ENCODE data around the gene RXRG.

RXRG gene

GRCh38 chr1:165369255-165369848, 75.6 kb downstream of the RXRG start:
- DNase-seq = peak; percentile 44

DNA sequence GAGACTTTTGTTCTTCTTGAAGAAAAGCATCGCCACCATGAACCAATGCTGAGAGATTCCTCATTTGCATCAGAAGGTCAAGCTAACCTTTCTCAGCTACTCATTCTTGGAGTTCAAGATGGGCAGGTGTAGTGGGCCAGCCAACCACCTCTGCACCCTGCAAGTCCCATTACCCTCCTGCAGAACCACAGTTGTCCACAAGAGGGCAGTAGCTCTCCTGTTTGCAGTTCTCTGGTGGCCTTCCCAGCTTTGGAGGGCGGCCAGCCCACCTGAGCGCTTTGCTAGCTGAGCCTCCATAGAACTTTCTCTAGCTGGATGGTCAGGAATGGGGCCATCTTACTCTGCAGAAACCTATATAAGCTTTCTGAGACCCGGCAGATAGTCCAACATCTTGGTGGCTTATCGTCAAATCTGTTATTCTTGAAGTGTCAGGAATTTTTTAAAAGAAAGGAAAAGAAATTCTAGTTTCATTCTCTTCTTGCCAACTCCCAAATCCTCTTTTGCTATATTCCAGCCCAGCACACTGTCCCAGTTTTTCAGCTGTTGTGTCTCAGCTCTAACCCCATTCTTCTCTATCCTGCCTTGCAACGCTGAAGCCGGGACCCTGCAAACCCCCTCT, 77.4 kb downstream of the RXRG start:
- DNase-seq = peak; percentile 63

DNA sequence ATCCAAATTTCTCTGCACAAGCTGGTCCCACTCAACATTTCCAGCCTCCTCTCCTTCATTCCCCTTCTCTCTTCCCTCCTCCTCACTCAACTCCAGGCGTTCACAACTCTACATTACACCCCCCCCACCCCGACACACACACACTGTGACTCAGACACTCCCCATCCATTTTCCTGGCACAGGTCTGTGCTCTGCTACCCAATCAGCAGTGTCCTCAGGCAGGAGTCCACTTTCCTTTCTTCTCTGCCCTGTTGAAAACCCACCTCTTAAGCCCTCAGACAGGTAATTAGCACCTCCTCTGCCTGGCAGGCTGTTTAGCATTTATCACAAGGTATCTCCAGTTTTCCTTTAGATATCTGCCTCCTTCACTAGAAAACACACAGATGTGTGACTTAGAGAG, 79.6 kb downstream of the RXRG start:
- no peak for DNase-seq

DNA sequence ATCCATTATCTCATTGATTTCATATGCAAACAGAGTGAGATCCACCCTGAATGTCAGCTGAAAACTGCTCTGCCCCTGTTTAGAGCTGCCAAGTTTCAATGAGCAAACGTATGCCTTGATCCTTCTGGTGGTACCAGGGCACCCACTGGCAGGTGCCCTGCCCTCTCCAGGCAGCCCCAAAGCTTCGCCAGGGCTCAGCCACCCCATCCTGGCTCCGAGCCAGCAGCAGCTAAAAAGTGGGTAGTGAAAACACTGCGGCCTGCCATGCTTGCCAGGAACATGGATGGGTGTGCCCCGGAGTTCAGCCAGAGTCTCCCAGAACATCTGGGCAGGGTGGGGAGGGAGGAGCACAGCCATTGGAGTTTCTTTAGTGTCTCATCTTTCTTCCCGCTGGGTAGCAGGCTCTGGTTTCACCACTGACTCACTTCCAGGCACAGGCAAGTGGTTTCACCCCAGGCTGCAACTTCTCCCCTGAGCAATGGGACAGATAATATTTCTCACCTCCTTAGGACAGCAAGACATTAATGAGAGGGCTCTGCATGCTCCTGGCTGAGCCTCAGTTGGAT, 80.3 kb downstream of the RXRG start:
- no peak for DNase-seq

DNA sequence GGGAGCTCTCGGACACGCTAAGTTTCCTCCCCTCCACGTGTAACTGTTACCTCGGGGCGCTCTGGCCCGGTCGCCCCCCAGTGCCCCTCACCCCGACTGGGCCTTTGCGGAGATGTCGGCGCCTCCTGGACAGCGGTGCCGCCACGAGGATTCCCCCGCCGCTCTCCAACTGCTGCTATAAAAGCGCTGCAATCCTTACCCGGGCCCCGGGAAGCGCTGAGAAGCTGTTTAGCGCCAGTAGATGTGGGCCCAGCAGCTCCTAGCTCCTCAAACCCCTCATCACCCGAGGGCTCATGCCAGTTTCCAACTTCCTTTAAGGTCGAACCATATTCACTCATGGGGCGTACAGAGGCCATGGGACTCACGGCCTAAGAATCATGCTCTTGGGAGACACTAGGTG, 88.0 kb downstream of the RXRG start:
- DNase-seq = peak; percentile 38

- peak; percentile 73 for DNase-seq
These were observed 88.7 kb downstream of the RXRG start, which contains the start of gene LMX1A for GRCh38 chr1:165355977-165356811. Gene LMX1A (minus strand): TSS chr1:165356715. CDS start chr1:165355559, 1,156 bp downstream.

DNA sequence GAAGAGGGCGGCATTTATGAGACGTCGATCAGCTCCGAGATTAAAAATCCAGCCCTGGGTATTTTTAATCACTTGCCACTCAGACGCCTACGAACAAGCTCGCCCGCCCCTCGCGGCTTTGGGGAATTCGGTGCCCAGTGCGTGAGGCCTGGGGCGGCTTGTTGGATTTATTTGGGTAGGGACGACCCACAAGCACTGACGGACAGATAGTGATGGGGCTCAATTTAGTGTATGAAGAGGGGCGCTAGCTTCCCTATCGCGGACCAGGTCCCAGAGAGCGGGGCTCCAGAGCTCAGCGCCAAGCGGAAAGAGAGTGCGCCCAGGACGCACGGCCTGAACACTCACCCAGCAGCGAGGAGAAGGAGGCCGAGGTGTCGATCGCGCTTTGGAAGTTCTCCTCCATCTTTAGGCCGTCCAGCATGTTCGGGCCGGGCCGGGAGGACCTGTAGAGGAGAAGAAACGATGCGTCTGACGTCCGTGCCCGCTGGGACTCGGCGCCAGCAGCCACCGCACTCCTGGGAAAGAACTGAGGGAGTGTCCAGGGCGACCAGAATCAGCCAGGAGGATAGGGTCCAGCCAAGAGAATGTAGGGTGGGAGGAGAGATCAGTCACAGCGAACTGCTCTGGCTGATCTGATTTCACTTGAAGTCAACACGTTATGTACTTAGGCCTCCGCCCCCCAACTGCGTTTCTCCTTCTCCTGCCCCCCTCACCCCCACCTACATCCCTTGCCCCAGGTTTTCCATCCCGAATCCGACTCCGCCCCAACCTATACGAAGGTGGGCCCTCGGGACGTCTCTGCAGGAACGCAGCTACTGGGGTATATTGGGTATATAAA, 89.6 kb downstream of the RXRG start:
- peak; percentile 60 for DNase-seq

DNA sequence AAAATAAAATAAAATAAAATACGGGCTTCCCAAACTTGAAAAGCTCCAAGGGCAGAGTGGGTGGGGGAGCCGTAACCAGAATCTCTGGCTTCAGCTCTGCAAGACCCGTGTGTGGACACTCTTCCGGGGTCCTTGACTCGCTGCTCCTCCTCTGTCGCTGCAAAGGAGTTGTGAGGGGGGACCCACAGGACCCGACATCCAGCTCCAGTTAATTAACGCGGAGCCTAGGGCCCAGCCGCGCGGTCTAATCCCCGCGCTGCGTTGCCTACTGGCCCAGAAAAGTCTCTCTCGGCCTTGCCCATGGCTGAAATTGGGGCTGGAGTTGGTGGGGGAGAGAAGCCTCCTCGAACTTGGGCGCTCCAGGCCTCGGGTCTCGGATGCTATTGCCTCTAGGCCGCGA, 90.2 kb downstream of the RXRG start:
- DNase-seq = peak; percentile 48

DNA sequence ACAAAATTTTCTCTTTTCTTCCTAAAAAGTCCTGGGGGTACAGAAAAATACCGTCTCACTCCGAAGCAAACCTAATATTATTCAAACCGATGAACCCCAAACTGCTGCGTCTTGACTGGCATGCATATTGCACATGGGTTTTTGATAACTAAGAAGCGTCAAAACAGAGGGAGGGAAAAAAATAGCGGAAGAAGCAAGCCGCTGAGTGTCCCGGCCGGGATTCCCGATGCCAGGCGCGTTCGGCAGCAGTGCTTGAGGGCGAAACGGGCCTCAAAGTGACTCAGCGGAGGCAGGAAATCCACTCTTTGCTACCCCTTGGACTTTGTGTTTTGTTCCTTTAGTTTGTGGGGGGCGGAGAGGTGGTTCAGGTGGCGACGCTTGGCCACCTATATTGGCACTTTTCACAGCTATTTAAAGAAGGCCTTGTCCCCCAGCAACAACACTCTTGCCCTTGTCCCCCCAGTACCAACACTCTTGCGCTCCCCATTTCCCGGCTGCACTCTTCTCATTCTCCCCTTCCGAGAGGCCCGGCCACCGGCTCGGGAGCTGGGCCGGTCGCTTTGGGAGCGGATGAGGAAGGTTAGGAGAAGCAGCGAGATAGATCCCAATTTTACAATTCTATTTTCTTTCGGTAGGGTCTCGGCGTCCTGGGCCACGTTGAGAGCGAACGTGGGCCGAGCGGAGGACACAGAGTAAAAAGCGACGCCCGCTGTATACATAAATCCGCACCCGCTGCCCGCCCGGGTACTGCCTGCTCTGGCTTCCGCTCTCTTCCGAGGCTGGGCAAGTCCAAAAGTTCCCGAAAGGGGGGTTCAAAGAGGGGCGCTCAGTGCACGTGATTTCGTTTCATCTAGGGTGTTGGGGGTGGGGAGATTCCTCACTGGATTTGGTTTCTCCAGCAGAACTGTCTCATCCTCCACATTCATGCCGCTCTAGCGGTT, 90.9 kb downstream of the RXRG start:
- peak; percentile 72 for DNase-seq

GRCh38 chr1:165352442-165353293, 92.3 kb downstream of the RXRG start:
- peak; percentile 62 for DNase-seq

GRCh38 chr1:165351863-165352441, 93.0 kb downstream of the RXRG start:
- DNase-seq = no peak

Data from right kidney (tissue), 1 donor.